GM19455 (cell line): ENCODE results near the gene TRIM3.
"Not testable (repeated sequence)": the region's sequence is repeated elsewhere in the genome, so short reads cannot be mapped to it uniquely, and the experiment has no call there.

Experiments used
- ATAC-seq: cut with Tn5 transposase; IDR thresholded peaks from one replicate; pipeline ENCODE4 v1.9.1; 2021; ENCODE audit not compliant: unreplicated experiment

TRIM3 gene

DNA sequence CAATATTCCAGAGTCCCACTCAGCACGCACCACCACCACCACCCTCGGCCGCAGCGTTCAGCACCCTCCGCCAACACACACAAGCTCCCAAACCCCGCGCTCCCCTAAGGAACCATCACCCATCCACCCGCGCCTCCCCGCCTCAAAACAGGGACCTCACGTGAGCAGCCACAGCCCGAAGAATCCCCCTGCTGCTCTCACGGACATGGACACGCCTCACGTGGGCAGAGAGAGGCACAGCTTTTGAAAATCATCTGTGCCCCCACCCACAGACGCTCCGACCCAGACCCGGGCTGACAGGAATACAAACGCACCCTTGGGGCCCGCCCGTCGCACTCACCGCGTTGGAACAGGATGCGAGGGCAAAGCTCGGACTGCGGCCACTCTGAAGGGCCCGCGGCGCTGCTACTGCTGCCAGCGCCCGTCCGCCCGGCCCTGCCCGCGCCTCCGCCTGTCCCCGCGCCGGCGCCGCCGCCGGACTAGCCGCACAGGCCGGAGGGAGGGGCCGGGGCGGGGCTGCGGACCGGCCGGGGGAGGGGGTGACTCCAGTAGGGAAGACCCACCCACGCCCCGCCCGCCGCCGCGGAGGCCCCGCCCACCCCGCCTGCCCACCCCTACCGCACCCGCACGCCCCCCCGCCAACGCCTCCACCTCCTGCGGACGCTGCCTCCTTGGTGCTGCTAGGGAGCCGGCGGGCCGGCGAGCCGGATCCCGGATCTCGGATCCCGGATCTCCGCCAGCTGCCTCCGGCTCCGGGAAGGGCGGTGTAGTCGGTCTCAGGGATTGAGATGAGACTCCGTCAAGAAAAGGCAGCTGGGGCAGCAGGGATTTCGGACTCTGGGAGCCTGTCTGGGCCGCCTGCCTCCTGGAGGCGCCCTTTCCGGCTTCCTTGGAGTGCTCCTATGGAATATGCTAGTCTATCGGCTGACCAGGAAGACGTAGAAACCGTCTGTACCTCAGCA lies at the start of gene TRIM3:
TRIM3 (minus strand) TSS at position 491 of the 962 bp plus-strand sequence. CDS start 8,246 bp downstream, outside the sequence.
- ATAC-seq, result peak; percentile 82

DNA sequence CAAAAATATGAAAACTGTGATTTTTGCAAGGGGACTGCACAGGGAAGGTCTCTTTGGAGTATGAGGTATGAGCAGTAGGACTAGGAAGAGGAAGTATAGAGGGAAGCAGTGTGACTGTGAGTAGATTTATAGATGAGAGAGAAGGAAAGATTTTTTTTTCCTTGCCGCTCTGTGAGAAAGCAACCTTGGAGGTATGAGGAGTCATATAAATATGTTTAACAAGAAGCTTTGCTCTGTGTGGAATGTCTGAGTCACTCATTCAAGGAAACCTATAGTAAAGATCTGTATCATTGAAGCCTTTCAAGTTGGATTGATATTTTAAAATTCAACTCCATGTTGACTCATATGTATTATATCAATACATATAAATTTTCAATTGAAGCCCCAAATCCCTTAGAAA lies 49.5 kb upstream of the TRIM3 start:
- no peak for ATAC-seq

DNA sequence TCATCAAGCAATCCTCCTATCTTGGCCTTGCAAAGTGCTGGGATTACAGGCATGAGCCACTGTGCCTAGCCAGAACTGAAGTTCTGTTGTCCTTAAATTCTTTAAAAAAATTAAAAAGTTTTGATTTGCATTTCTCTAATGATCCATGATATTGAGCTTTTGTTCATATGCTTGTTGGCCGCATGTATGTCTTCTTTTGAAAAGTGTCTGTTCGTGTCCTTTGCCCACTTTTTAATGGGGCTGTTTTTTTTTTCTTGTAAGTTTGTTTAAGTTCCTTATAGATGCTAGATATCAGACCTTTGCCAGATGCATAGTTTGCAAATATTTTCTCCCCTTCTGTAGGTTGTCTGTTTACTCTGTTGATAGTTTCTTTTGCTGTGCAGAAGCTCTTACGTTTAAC lies 48.2 kb upstream of the TRIM3 start:
- ATAC-seq, result not testable (repeated sequence)

DNA sequence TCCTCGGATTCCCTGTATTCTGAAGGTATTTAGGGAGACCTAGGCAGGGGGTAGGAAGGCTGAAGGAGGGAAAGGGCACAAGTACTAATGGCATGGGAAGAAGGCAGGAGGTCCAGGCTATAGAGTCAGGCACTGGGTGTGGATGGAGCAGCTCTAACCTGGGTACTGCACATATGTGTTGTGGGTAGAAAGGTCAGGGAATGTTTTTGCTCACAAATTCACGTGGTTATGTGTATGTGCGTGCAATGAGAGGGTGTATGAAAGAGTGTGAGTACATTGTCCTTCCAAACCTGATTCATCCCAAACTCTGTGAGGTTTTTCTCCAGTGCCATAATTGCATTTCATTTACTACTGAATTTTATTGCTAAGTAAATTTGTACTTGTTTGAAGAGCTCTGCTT lies 46.5 kb upstream of the TRIM3 start:
- no peak for ATAC-seq

DNA sequence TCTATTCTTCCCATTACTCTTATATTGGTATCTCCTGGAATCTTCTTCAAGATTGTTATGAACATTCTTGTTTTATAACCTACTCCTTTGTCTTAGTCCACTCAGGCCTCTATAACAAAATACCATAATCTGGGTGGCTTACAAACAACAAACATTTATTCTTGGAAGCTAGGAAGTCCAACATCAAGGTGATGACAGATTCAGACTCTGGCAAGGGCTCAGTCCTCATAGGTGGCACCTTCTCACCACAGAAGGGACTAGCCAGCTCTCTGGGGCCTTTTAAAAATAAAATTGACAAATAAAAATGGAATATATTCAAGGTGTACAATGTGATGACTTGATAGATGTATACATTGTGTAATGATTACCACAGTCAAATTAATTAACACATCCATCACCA lies 43.1 kb upstream of the TRIM3 start:
- no peak for ATAC-seq

DNA sequence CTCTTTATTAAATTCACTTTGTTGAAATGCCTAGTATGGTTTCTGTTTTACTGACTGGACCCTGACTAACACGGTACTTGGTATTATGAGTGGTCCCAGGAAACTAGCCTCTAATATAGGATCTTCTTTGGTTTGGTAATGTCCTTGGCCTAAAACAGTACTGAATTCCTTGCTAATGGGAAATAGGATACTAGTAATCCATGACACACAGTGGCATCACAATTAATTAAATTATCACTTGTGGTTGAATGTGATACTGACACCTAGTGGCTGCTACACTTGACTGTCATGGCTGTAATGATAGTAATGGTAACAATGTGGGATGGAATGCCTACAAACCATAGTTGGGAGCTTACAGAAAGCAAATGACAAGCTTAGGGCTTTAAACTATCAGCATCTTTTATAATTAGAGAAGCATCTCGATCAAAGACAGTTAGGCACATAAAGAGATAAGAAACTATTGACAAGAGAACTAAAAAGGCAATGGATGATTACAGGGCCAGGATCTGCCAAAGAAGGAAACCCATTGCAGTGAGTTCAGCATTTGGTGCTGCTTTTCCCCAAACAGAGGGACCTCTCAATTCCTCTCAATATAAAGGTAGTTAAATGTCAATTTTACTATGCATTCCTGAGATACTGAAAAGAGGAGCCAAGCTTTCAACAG lies 32.0 kb upstream of the TRIM3 start:
- no peak for ATAC-seq

DNA sequence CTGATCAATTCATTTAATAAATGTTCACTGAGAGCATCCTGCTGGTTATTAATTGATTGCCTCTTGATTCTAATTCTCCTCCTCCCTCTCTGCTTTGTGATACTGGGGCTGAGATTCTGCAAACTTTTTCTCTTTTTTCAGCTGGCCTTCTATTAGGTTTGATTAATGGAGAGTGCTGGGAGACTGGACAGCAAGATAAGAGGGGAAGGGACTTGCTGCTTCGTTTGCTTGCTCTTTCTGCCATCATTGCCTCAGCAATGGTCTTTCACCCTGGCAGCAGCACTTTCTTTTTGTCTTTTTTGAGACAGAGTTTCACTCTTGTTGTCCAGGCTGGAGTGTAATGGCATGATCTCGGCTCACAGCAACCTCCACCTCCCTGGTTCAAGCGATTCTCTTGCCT lies 30.4 kb upstream of the TRIM3 start:
- no peak for ATAC-seq

DNA sequence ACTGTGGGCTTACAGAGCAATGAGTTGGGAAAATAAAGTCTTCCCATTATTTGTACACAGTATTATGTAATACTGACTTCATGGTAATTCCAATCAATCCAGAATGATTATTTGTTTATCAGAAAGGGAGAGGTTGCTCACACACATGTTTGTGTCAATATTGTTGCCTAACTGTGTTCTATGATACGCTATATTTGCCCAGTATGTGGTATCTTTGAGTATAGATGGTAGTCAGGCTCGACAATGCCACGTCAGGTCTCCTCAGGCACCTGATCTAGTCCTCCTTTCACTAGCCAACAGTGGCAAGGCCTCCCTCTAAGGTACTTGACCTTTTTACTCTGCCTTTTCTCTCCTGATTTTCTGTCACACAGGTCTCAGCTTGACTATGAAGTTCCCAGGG lies 28.6 kb upstream of the TRIM3 start:
- no peak for ATAC-seq

DNA sequence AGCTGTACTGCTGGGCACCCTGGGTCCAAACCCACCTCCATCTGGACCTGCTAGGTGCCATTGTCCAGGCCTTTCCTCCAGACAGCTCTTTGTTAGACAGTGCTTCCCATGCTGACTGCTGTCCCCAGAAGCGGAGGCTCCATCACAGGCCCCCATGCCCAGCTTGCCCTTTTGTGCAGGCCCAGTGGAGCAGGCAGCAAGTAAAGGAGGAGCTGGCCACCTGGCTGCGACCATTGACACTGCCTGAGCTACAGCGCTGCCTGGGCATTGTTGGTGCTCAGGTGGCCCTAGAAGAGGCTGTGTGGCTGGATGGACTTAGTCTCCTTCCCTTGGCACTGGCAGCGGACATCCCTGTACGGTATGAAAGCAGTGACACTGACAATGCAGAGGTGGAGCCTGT lies 24.8 kb upstream of the TRIM3 start:
- no peak for ATAC-seq

DNA sequence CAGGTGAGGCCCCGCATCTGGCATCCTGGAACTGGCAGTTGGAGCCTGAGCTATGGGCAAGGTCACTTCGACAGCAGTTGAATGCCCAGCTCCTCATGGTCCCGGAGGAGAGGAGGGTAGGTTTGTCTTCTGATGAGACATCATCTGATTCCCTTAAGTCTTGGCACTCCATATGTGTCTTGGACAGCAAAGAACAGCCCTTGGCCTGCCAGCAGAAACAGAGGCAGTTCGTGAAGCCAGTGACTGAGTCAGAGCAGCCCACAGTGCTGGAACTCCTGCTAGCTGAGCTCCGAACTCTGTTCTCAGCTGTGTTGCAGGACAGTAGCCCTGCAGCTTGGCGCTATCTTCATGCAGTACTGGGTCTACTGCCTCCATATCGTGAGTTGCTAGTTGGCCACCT lies 24.4 kb upstream of the TRIM3 start:
- ATAC-seq, result no peak

DNA sequence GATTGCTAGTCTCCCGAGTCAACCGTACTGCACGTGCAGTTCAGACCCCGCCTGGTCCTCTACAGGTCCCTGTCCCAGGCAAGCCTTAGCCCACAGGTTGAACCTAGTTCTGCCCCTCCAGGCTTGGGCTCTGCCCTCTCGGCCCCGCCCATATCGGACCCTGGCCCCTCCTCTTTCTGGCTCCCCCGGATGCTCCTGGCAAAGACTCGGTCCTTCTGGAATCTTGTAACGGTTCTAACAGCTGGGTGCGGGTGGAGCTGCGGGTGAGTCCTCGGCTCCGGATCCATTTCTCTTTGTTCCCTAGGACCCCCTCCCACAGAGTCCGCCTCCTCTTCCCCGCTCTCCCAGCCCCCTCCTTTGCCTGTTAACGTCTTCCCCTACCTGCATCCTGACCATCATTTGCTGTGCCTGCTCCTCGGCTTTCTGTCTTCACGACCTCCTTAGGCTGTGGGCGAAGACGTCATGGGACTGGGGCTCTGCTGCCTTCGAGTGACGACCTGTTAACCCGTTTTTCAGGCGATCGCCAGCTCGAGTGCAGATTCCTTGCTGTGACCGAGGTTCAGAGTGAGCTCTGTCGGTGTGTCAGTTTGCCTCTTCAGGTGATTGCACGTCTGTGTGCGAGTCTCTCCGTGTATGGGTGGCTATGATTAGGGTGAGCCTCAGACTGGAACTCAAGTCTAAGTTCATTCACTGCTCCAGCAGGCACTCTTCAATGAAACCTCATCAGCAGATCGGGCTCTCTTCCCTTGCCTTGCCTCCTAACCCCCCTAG lies 23.5 kb upstream of the TRIM3 start, which contains the start of gene DNHD1:
DNHD1 (plus strand) TSS at position 212 of the 771 bp plus-strand sequence. CDS start 936 bp downstream, outside the sequence.
- no peak for ATAC-seq

DNA sequence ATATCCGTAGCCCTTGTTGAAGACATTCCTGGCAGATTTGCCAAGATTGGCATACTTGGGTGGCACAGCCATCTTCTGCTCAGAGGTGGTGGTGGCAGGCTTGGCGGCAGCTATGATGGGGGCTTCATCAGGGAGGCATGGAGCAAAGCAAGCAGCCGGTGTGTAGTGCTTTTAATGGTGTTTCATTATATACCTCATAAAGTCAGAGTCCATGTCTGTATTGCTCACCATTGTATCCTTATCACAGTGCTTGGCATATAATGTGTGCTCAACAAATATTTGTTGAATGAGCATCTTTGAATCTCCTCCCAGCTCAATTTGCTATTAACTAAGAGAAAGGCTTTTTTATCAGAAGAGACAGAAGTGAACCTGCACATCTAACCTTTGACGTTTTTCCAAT lies 15.6 kb upstream of the TRIM3 start:
- ATAC-seq, result no peak

DNA sequence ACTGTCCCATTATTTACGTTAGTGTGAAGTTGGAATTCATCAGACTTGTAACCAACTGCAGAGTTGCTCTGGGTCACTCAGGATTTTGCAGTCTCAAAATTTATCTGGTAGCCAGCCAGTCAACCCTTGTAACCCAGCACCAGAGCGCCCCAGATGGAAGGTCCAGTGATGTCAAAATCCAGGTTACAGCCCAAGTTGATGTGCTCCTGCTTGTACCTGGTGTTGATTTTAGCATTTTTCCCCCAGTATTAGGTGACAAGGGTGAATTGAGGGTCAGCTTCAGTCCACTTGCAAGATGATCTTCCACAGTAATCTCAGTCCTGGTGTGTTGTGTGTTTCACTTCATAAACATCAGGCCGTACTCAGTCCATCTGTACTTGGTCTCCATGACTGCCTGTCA lies 15.1 kb upstream of the TRIM3 start:
- no peak for ATAC-seq

DNA sequence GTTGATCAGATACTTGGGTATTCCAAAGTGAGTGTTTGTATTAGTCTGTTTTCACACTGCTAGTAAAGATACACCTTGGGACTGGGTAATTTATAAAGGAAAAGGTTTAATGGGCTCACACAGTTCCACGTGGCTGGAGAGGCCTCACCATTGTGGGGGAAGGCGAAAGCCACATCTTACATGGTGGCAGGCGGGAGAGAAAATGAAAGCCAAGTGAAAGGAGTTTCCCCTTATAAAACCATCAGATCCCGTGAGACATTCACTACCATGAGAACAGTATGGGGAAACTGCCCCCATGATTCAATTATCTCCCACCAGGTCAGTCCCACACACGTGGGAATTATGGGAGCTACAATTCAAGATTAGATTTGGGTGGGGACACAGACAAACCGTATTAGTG lies 14.6 kb upstream of the TRIM3 start:
- no peak for ATAC-seq

DNA sequence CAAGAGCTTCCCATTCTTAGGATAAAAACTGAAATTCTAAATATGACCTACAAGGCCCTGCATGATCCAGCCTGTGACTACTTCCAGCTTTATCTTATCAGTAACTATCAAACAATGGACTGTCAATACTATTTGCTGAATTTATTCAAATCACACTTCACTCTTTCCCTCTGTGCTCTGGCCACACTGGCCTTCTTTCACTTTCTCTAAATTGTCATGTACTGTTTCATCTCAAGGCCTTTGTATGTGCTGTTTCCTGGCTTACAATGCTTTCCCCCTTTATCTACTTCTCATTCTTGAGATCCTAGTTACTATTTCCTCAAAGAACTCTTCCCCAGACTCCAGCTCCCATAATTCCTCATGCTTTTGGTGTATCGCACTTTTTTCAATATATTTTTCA lies 13.2 kb upstream of the TRIM3 start:
- no peak for ATAC-seq

DNA sequence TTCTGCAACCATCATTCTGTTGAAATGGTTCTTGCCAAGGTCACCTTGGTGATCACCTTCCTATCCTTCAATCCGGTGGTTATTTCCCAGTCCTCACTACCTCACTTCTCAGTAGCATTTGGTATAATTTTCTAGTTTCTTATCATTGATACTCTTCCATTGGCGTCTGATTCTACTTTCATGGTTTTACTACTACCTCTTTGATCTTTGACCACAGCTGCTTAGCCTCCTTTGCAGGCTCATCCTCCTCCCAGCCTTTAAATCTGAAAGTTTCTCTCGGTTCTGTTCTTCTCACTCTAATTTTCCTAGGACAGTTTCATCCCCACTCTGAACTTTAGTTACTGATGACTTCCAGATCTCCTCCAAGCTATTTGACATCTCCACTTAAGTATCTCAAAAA lies 12.5 kb upstream of the TRIM3 start:
- ATAC-seq, result no peak

DNA sequence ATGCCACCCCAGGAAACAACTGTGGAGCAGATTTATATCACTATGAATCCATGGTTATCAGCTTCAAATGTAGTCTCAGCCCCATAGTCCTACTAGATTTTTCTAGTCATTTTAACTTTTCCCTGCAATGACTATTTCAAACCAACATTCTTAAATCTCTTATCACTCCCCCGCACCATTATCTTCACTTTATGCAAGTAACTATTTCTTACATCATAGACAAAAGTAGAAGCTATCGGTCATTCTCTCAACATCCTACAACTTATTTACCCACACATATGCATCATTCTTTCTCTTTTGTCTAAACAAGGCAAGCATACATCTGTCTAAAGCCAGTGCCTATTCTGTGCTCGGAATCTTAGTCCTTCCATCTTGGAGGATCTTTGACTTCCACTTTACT lies 11.9 kb upstream of the TRIM3 start:
- no peak for ATAC-seq

DNA sequence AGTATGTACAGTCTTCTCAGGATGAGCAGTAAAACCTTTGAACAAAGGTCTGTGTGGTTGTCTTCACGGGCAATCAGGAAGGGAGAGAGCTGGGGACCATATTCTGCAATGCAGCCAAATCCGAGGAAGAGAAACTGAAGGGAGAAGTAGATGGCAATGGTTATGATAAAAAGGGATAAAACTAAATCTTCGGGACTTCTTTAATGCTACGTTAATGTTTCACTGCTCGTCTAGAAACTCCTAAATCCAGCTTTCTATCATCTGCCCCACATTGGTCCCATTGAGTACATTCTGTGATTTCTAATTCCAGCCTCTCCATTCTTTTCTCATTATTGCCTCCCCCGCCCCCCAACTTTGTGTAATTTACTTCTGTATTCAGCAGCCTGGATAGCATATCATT lies 9.3 kb upstream of the TRIM3 start:
- ATAC-seq, result no peak

DNA sequence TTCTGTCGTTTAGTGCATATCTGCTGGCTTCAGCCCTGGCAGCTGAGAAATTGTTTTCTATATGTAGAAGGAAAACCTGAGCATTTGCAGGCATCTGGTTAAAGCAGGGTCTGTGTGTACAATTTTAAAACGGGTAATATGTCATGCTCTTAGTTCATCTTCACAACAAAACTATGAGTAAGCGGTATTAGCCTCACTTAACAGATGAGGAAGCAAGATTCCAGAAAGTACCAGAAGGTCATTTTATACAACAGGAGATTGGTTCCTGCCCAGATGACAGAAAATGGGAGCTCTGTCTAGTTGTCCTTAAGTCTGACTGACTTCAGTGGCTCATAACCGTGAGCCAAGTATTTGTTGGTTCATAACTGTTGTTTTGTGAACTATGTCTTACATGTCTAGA lies 8.7 kb upstream of the TRIM3 start:
- ATAC-seq, result no peak

DNA sequence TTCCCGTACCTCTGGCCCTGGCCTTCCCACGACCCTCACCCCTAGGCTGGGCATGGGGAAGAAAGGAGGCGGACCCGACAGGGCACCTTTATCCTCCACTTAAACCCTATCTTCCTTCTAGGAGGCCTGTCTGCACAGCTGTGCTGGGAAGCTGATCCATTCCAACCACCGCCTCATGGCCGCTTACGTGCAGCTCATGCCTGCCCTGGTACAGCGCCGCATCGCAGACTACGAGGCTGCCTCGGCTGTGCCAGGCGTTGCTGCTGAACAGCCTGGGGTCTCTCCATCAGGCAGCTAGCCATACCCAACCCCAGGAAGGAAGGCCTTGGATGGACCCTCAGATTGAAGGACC lies 8.2 kb upstream of the TRIM3 start:
- ATAC-seq, result peak; percentile 3
